ENCODE results near the gene ARID1A. TPM values are rescaled to one million over a fixed set of nuclear protein-coding genes. Genes with fewer than 3 reads are reported as not detected.

The ARID1A gene
- total RNA-seq, 4 donors from 2014 or later: 16.7 to 119 (median 41.2) TPM

DNA sequence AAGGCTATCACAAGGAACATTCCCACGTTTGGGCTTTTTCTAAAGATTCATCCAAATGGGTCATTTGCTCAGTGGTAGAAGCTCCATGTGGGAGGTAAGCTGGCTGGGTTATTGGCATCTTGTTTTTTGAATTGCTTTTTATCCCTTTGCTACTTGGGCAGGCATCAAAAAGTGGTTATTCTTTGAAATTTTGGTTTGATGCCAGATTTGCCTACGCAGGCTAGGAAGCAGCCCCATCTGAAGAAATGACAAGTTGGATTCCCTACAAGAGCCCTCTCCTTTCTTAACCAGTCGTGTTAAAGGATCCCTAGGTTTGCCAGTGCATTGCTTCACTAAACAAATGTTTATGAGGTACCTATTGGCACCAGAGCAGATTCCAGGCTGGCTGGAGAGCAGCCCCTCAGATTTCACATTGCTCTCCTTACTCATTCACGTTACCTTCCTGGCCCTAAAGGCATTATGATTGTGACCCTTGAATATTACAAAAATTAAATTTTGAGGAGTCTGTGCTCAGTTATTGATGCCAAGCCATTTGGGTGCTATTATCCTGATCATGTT, 38.8 kb downstream of the ARID1A start:
- H3K27ac ChIP-seq: no peak overlapping the region
- TF ChIP-seq, protein P1, sequence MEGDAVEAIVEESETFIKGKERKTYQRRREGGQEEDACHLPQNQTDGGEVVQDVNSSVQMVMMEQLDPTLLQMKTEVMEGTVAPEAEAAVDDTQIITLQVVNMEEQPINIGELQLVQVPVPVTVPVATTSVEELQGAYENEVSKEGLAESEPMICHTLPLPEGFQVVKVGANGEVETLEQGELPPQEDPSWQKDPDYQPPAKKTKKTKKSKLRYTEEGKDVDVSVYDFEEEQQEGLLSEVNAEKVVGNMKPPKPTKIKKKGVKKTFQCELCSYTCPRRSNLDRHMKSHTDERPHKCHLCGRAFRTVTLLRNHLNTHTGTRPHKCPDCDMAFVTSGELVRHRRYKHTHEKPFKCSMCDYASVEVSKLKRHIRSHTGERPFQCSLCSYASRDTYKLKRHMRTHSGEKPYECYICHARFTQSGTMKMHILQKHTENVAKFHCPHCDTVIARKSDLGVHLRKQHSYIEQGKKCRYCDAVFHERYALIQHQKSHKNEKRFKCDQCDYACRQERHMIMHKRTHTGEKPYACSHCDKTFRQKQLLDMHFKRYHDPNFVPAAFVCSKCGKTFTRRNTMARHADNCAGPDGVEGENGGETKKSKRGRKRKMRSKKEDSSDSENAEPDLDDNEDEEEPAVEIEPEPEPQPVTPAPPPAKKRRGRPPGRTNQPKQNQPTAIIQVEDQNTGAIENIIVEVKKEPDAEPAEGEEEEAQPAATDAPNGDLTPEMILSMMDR (IDR thresholded peaks at IDR 0.05): no peak
- no peak for TF ChIP-seq POLR2A (IDR thresholded peaks at IDR 0.05)
- no peak overlapping the region for H3K4me3 ChIP-seq
- intact Hi-C loops (cut with DNase I; ENCODE audit: low total_unique reads): no loop called here
- no peaks in the 10 kb centered on the region for H3K27me3 ChIP-seq
- no peaks in the 10 kb centered on the region for H3K4me1 ChIP-seq
- no peaks in the 10 kb centered on the region for H3K9me3 ChIP-seq
- H3K36me3 ChIP-seq: no peaks in the 10 kb centered on the region
- DNase-seq: no peak

DNA sequence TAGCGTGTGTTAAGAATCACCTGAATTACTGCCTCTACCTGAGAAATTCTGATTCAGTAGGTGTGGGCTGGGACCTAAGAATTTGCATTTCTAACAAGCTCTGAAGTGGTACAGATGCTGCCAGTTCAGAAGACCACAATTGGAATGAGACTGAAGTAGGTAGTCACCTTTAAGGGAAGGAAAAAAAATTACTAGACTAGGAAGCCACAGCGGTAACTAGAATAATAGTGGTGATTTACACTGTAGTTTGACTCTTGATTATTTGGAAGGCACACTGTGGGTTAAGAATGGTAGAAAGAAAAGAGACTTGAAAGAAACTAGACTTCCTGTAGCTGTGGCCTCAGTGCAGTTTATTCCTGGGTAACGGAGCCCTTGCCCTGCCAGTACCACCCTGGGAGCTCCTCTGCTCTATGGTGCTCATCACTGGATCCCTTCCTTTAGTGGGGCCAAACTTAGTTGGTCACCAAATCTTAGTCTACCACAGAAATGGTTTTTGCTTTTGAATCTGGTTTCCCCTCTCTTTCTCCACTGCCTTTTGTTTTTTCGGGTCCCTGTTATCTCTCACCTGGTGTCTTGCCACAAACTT, 43.6 kb downstream of the ARID1A start:
- intact Hi-C loops (cut with DNase I; ENCODE audit: low total_unique reads): no loop called here
- Histone ChIP-seq H3K27ac (no peak overlapping the region), H3K36me3 (no peaks in the 10 kb centered on the region)

DNA sequence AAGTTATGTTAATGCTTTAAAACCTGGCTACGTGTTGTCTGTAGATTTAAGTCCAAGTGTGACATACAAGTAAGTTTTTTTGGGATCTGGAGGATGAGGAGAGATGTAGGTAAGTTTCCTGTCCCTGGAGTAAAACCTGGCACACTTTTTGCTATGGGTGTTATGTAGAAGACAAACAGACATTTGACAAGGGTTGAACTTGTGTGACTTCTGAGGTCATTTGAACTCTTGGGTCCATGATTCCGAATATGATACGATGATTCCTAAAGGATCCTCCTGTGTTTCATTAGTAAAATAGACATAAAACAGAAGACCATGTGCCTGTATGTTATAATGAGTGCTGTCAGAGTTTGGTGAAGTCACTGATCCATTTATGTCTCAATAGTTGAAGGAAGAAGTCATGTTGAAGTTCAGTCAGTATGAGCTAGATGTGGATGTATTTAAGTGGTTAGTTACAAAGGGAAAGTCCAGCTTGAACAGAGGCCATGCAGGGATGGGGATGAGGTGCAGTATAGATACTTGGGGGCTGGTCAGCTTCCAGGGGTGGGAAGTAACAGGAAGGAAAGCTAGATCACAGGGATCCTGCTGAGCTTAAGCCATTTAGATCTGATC, 44.3 kb downstream of the ARID1A start:
- H3K4me1 ChIP-seq: no peaks in the 10 kb centered on the region
- H3K9me3 ChIP-seq: no peaks in the 10 kb centered on the region
- H3K4me3 ChIP-seq: no peak overlapping the region
- H3K27ac ChIP-seq: no peak overlapping the region
- intact Hi-C loops (cut with DNase I; ENCODE audit: low total_unique reads): no loop called here
- no peak for DNase-seq
- no peak for TF ChIP-seq POLR2A (IDR thresholded peaks at IDR 0.05)
- TF ChIP-seq, protein P1 (IDR thresholded peaks at IDR 0.05): no peak
- H3K36me3 ChIP-seq: no peaks in the 10 kb centered on the region
- no peaks in the 10 kb centered on the region for H3K27me3 ChIP-seq

More for the DNA sequence above, 43.6 kb downstream of the ARID1A start:
- no peak overlapping the region for H3K4me3 ChIP-seq
- no peaks in the 10 kb centered on the region for H3K27me3 ChIP-seq
- no peak for TF ChIP-seq POLR2A (IDR thresholded peaks at IDR 0.05)
- TF ChIP-seq, protein P1 (IDR thresholded peaks at IDR 0.05): no peak
- no peaks in the 10 kb centered on the region for H3K4me1 ChIP-seq
- no peaks in the 10 kb centered on the region for H3K9me3 ChIP-seq
- DNase-seq: no peak

DNA sequence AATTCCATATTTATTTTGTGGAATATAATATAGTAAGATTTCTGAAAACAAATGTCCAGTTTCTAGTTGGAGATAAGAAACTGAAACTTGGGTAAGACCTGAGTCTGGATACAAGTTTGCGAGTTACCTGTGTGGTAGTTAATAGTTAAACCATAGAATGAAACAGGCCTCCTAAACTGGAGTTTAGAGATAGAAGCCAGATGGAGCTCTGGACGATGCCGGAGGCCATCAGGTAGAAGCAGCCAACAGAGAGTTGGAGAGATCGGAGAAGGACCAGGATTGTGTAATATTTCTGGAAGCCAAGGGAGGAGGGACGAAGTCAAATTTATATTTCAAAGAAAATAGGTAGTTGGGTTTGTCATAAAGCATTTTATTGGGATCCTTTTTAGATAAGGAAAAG, 45.1 kb downstream of the ARID1A start:
- intact Hi-C loops (cut with DNase I; ENCODE audit: low total_unique reads): no loop called here
- Histone ChIP-seq H3K4me3 (no peak overlapping the region), H3K9me3 (no peaks in the 10 kb centered on the region), H3K36me3 (no peaks in the 10 kb centered on the region), H3K27me3 (no peaks in the 10 kb centered on the region), H3K4me1 (no peaks in the 10 kb centered on the region), H3K27ac (no peak overlapping the region)
- no peak for DNase-seq
- no peak for TF ChIP-seq POLR2A (IDR thresholded peaks at IDR 0.05)
- TF ChIP-seq, protein P1 (IDR thresholded peaks at IDR 0.05): no peak

DNA sequence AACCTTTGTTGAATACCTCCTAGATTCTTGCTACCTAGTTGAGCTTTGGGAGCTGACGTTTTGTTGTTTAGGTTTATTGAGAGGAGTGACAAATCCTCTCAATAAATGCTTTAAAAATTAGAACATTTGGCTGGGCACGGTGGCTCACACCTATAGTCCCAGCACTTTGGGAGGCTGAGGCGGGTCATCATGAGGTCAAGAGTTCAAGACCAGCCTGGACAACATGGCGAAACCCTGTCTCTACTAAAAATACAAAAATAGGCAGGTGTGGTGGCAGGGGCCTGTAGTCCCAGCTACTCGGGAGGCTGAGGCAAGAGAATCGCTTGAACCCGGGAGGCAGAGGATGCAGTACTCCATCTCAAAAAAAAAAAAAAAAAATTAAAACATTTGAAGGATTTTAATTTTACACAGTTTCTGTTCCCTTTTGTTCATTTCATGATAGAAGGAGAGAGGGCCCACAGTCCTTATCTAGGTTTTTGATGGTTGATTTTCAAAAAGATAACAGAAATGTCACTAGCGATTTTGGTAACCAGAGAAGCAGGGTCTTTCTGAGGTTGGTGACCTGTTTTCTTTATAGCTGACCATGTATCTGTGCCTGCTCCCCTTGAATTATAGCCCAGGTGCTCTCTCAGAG, 47.7 kb downstream of the ARID1A start:
- TF ChIP-seq, protein P1 (IDR thresholded peaks at IDR 0.05): no peak
- TF ChIP-seq POLR2A (IDR thresholded peaks at IDR 0.05): no peak
- peaks cover 0 to 4% of the 10 kb centered on the region in 2 donors for H3K4me1 ChIP-seq
- no peaks in the 10 kb centered on the region for H3K36me3 ChIP-seq
- no peaks in the 10 kb centered on the region for H3K27me3 ChIP-seq
- no peak overlapping the region for H3K4me3 ChIP-seq
- intact Hi-C loops (cut with DNase I; ENCODE audit: low total_unique reads): no loop called here
- peak overlapping the region in 1 of 2 donors; percentile 59 for H3K27ac ChIP-seq
- H3K9me3 ChIP-seq: no peaks in the 10 kb centered on the region
- DNase-seq: no peak

All from uterus (tissue), 4 donors.